ENCODE data around the gene ADGRG3. TPM values are rescaled to one million over a fixed set of nuclear protein-coding genes. Genes with fewer than 3 reads are reported as not detected.
"Not testable (repeated sequence)": the region's sequence is repeated elsewhere in the genome, so short reads cannot be mapped to it uniquely, and the experiment has no call there.

ADGRG3 gene
- total and polyA plus RNA-seq, 2 experiments from 2014 or later: not detected

- H3K9me3 ChIP-seq (ENCODE audit: low read depth): no peaks in the 10 kb centered on the region
- H3K27me3 ChIP-seq (replicated peaks; ENCODE audit: insufficient read depth): peaks cover 59% of the 10 kb centered on the region
- no peak overlapping the region for H3K9ac ChIP-seq
- no peaks in the 10 kb centered on the region for H3K36me3 ChIP-seq (ENCODE audit: low read depth)
- no peak overlapping the region for H3K4me2 ChIP-seq (ENCODE audit: unreplicated experiment)
- in situ Hi-C loops (cut with MboI): loop anchor here (10.0 kb wide), 1 partner anchor 125 kb away; no protein-coding TSS in a partner anchor
- 71 to 80% methylated on average over 3 of the region's 3 CpGs for WGBS, 2 experiments (ENCODE audit: low coverage in 1 of 2, low lambda C conversion rate in 2 of 2, missing lambda C conversion rate in 2 of 2)
- no peak overlapping the region for H3K27ac ChIP-seq
- no peaks in the 10 kb centered on the region for H3K79me2 ChIP-seq (ENCODE audit: insufficient read depth)
- no peaks in the 10 kb centered on the region for H3K4me1 ChIP-seq (ENCODE audit: insufficient read depth)
- no peak for DNase-seq
- H3K9me2 ChIP-seq (ENCODE audit: insufficient read depth): no peaks in the 10 kb centered on the region
- no peaks in the 10 kb centered on the region; the same call in 1 of the 2 replicates for H4K20me1 ChIP-seq (ENCODE audit: insufficient read depth)
- TF ChIP-seq EZH2 (IDR thresholded peaks at IDR 0.05; ENCODE audit: insufficient read depth, poor library complexity, severe bottlenecking): no peak
- no peak for TF ChIP-seq EZH2phosphoT487 (IDR thresholded peaks at IDR 0.05; ENCODE audit: insufficient read depth, low read depth)
- H2AFZ ChIP-seq: no peak overlapping the region
- no peaks in the 10 kb centered on the region for H3F3A ChIP-seq (ENCODE audit: insufficient read depth)
- no peak overlapping the region for H3K4me3 ChIP-seq
Observed at GRCh38 chr16:57709663-57710062, 41.6 kb downstream of the ADGRG3 start.

- in situ Hi-C loops (cut with MboI): loop anchor here (10.0 kb wide), 1 partner anchor 127 kb away; no protein-coding TSS in a partner anchor
- Histone ChIP-seq H3K27me3 (replicated peaks; ENCODE audit: insufficient read depth) (peaks cover 69% of the 10 kb centered on the region), H3K9me2 (ENCODE audit: insufficient read depth) (no peaks in the 10 kb centered on the region), H3K79me2 (ENCODE audit: insufficient read depth) (no peaks in the 10 kb centered on the region), H3K9ac (no peak overlapping the region), H3F3A (ENCODE audit: insufficient read depth) (no peaks in the 10 kb centered on the region), H3K36me3 (ENCODE audit: low read depth) (no peaks in the 10 kb centered on the region), H3K4me3 (no peak overlapping the region), H4K20me1 (ENCODE audit: insufficient read depth) (no peaks in the 10 kb centered on the region; the same call in 1 of the 2 replicates), H3K27ac (no peak overlapping the region), H3K4me2 (ENCODE audit: unreplicated experiment) (no peak overlapping the region), H3K9me3 (ENCODE audit: low read depth) (no peaks in the 10 kb centered on the region), H2AFZ (no peak overlapping the region), H3K4me1 (ENCODE audit: insufficient read depth) (no peaks in the 10 kb centered on the region)
- WGBS, 2 experiments (ENCODE audit: low coverage in 1 of 2, low lambda C conversion rate in 2 of 2, missing lambda C conversion rate in 2 of 2): 66 to 69% methylated on average over 5 of the region's 5 CpGs
- no peak for DNase-seq
- TF ChIP-seq EZH2phosphoT487 (IDR thresholded peaks at IDR 0.05; ENCODE audit: insufficient read depth, low read depth) (no peak), EZH2 (IDR thresholded peaks at IDR 0.05; ENCODE audit: insufficient read depth, poor library complexity, severe bottlenecking) (no peak)
Observed at GRCh38 chr16:57711346-57711745, 43.2 kb downstream of the ADGRG3 start.

- Histone ChIP-seq H3K4me2 (ENCODE audit: unreplicated experiment) (no peak overlapping the region), H3K9me3 (ENCODE audit: low read depth) (no peaks in the 10 kb centered on the region), H4K20me1 (ENCODE audit: insufficient read depth) (no peaks in the 10 kb centered on the region; the same call in 1 of the 2 replicates), H3K9me2 (ENCODE audit: insufficient read depth) (no peaks in the 10 kb centered on the region), H3K4me1 (ENCODE audit: insufficient read depth) (no peaks in the 10 kb centered on the region), H2AFZ (no peak overlapping the region), H3K36me3 (ENCODE audit: low read depth) (no peaks in the 10 kb centered on the region), H3K27ac (no peak overlapping the region), H3K27me3 (replicated peaks; ENCODE audit: insufficient read depth) (peaks cover 69% of the 10 kb centered on the region), H3K9ac (no peak overlapping the region), H3F3A (ENCODE audit: insufficient read depth) (no peaks in the 10 kb centered on the region), H3K79me2 (ENCODE audit: insufficient read depth) (no peaks in the 10 kb centered on the region), H3K4me3 (no peak overlapping the region)
- in situ Hi-C loops (cut with MboI): loop anchor here (10.0 kb wide), 1 partner anchor 127 kb away; no protein-coding TSS in a partner anchor
- 73 to 82% methylated on average over 3 of the region's 3 CpGs for WGBS, 2 experiments (ENCODE audit: low coverage in 1 of 2, low lambda C conversion rate in 2 of 2, missing lambda C conversion rate in 2 of 2)
- no peak for TF ChIP-seq EZH2phosphoT487 (IDR thresholded peaks at IDR 0.05; ENCODE audit: insufficient read depth, low read depth)
- TF ChIP-seq EZH2 (IDR thresholded peaks at IDR 0.05; ENCODE audit: insufficient read depth, poor library complexity, severe bottlenecking): no peak
- no peak for DNase-seq
Observed at GRCh38 chr16:57711993-57712392, 43.9 kb downstream of the ADGRG3 start.

- not testable (repeated sequence) for H3K4me2 ChIP-seq (ENCODE audit: unreplicated experiment); H3F3A ChIP-seq (ENCODE audit: insufficient read depth); H3K9me2 ChIP-seq (ENCODE audit: insufficient read depth); H3K36me3 ChIP-seq (ENCODE audit: low read depth); H4K20me1 ChIP-seq (ENCODE audit: insufficient read depth); H2AFZ ChIP-seq; H3K9me3 ChIP-seq (ENCODE audit: low read depth); H3K4me1 ChIP-seq (ENCODE audit: insufficient read depth); DNase-seq; H3K9ac ChIP-seq; H3K4me3 ChIP-seq; H3K27ac ChIP-seq; H3K79me2 ChIP-seq (ENCODE audit: insufficient read depth)
- 69 to 70% methylated on average over 6 of the region's 6 CpGs for WGBS, 2 experiments (ENCODE audit: low coverage in 1 of 2, low lambda C conversion rate in 2 of 2, missing lambda C conversion rate in 2 of 2)
- peaks cover 69% of the 10 kb centered on the region for H3K27me3 ChIP-seq (replicated peaks; ENCODE audit: insufficient read depth)
- in situ Hi-C loops (cut with MboI): loop anchor here (10.0 kb wide), 1 partner anchor 128 kb away; no protein-coding TSS in a partner anchor
Observed at GRCh38 chr16:57712569-57712968, 44.5 kb downstream of the ADGRG3 start.

- Histone ChIP-seq H3K79me2 (ENCODE audit: insufficient read depth) (no peaks in the 10 kb centered on the region), H3K9me2 (ENCODE audit: insufficient read depth) (no peaks in the 10 kb centered on the region), H3K27me3 (replicated peaks; ENCODE audit: insufficient read depth) (peaks cover 69% of the 10 kb centered on the region), H4K20me1 (ENCODE audit: insufficient read depth) (no peaks in the 10 kb centered on the region; the same call in 1 of the 2 replicates), H3K4me3 (no peak overlapping the region), H2AFZ (no peak overlapping the region), H3K27ac (no peak overlapping the region), H3F3A (ENCODE audit: insufficient read depth) (no peaks in the 10 kb centered on the region), H3K4me2 (ENCODE audit: unreplicated experiment) (no peak overlapping the region), H3K4me1 (ENCODE audit: insufficient read depth) (no peaks in the 10 kb centered on the region), H3K9ac (no peak overlapping the region), H3K9me3 (ENCODE audit: low read depth) (no peaks in the 10 kb centered on the region), H3K36me3 (ENCODE audit: low read depth) (no peaks in the 10 kb centered on the region)
- WGBS, 2 experiments (ENCODE audit: low coverage in 1 of 2, low lambda C conversion rate in 2 of 2, missing lambda C conversion rate in 2 of 2): 79 to 82% methylated on average over 8 of the region's 8 CpGs
- TF ChIP-seq EZH2phosphoT487 (IDR thresholded peaks at IDR 0.05; ENCODE audit: insufficient read depth, low read depth): no peak
- TF ChIP-seq EZH2 (IDR thresholded peaks at IDR 0.05; ENCODE audit: insufficient read depth, poor library complexity, severe bottlenecking): no peak
- no peak for DNase-seq
- in situ Hi-C loops (cut with MboI): loop anchor here (10.0 kb wide), 1 partner anchor 129 kb away; no protein-coding TSS in a partner anchor
Observed at GRCh38 chr16:57713596-57713995, 45.5 kb downstream of the ADGRG3 start.
